Progenitor cell of endocrine pancreas (in vitro differentiated cells): ENCODE data around the gene ATE1. TPM values are rescaled to one million over a fixed set of nuclear protein-coding genes. Genes with fewer than 3 reads are reported as not detected.

Experiments
- DNase-seq: peaks from one replicate; pipeline ENCODE4 v3.0.0; 2021; ENCODE audit warnings: low spot score; ENCODE audit not compliant: unreplicated experiment
- H3K27ac Mint-ChIP-seq: 2 replicates; pipeline ENCODE4 v1.8.0; 2021; ENCODE audit warnings: mild to moderate bottlenecking, moderate library complexity, mixed read lengths
- H3K27me3 Mint-ChIP-seq: 2 replicates; pipeline ENCODE4 v1.8.0; 2021; ENCODE audit warnings: mixed read lengths
- H3K36me3 Mint-ChIP-seq: 2 replicates; pipeline ENCODE4 v1.8.0; 2022; ENCODE audit warnings: mixed read lengths; ENCODE audit not compliant: insufficient read depth
- H3K4me1 Mint-ChIP-seq: 2 replicates; pipeline ENCODE4 v1.8.0; 2021; ENCODE audit warnings: low read depth, mixed read lengths
- H3K4me3 Mint-ChIP-seq: 2 replicates; pipeline ENCODE4 v1.8.0; 2021; ENCODE audit warnings: low read depth, mild to moderate bottlenecking, moderate library complexity, mixed read lengths
- H3K9me3 Mint-ChIP-seq: 2 replicates; pipeline ENCODE4 v1.8.0; 2021; ENCODE audit warnings: low read depth, mixed read lengths
- total RNA-seq: library from RNA; stranded (reverse); gene quantifications from 2 replicates; pipeline ENCODE4 v1.2.1, GENCODE V29; 2021
- TF ChIP-seq, protein P1 (sequence below): fragments of 200-600 bp; sonication (generic); IDR thresholded peaks from one replicate; pipeline ENCODE4 v1.5.0; 2021; ENCODE audit warnings: antibody characterized with exemption, mild to moderate bottlenecking; ENCODE audit not compliant: unreplicated experiment

ATE1 gene
- total RNA-seq, 1 donor from 2014 or later = 41.0 TPM

DNA sequence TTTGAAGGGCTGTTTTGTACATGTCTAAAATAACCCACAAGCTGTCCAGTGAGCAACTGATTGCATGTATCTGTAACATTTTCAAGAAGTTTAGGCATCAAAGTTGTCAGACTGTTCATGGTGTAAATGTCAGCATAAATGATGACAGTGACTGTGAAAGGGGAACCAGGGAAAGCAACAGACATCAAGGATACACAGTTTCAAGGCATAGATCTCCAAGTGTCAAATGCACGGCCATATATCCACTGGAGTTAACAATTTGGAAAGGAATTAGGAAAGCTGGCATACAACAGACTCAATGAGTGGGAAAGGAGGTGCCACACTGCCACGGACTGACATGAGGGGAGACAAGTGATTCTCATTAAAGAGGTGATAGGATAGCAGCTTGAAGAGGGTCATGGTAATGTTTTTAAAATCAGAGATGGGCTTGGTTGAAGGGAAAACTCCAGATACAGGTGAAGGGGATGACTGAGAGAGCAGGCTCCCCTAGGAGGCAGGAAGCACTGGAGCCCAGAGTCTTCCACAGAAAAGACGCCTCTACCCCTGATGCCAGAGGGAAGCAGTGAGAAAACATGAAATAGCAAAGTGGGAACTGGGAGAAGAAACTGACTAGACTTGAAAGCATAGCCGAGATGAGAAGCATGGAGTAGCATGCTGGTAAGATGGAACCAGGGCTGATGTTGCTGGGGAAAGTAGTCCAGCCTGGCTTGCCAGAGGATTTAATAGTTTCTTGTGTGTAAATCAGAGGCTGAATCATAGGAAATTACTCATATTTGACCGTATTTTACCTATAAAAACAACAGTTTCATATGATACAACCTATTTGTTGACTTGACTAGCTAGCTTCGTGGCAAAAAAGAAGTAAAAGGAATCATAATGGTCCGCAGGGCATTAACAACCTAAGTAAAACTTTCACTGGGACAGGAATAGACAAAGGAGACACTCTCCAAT lies 28.6 kb upstream of the ATE1 start:
- DNase-seq = no peak
- no peaks in the 10 kb centered on the region for H3K27me3 Mint-ChIP-seq
- no peaks in the 10 kb centered on the region for H3K9me3 Mint-ChIP-seq
- H3K27ac Mint-ChIP-seq = no peak overlapping the region
- TF ChIP-seq, protein P1, sequence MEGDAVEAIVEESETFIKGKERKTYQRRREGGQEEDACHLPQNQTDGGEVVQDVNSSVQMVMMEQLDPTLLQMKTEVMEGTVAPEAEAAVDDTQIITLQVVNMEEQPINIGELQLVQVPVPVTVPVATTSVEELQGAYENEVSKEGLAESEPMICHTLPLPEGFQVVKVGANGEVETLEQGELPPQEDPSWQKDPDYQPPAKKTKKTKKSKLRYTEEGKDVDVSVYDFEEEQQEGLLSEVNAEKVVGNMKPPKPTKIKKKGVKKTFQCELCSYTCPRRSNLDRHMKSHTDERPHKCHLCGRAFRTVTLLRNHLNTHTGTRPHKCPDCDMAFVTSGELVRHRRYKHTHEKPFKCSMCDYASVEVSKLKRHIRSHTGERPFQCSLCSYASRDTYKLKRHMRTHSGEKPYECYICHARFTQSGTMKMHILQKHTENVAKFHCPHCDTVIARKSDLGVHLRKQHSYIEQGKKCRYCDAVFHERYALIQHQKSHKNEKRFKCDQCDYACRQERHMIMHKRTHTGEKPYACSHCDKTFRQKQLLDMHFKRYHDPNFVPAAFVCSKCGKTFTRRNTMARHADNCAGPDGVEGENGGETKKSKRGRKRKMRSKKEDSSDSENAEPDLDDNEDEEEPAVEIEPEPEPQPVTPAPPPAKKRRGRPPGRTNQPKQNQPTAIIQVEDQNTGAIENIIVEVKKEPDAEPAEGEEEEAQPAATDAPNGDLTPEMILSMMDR = no peak
- H3K36me3 Mint-ChIP-seq = peaks cover 21% of the 10 kb centered on the region
- H3K4me1 Mint-ChIP-seq = no peaks in the 10 kb centered on the region
- H3K4me3 Mint-ChIP-seq = no peak overlapping the region

DNA sequence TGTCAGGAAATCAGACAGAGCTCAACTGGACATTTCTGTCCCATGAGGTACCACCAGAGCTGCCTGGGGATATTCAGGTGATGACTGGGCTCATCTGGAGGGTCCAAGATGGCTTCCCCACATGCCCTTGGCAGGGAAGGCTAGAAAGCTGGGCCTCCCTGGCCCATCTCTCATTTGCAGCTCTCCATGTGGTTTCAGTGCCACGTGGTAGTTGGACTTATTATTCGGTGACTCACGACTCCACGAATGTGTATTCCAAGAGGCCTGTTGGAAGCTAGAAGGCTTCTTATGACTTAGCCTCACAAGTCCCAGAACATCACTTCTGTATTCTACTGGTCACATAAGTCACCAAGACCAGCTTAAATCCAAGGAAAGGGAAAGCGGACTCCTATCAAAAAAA lies 24.4 kb upstream of the ATE1 start:
- H3K36me3 Mint-ChIP-seq = peaks cover 15% of the 10 kb centered on the region
- no peak for DNase-seq
- H3K27me3 Mint-ChIP-seq = no peaks in the 10 kb centered on the region
- H3K27ac Mint-ChIP-seq = no peak overlapping the region
- H3K4me3 Mint-ChIP-seq = no peak overlapping the region
- peaks cover 15% of the 10 kb centered on the region for H3K4me1 Mint-ChIP-seq
- TF ChIP-seq, protein P1 = no peak
- no peaks in the 10 kb centered on the region for H3K9me3 Mint-ChIP-seq

DNA sequence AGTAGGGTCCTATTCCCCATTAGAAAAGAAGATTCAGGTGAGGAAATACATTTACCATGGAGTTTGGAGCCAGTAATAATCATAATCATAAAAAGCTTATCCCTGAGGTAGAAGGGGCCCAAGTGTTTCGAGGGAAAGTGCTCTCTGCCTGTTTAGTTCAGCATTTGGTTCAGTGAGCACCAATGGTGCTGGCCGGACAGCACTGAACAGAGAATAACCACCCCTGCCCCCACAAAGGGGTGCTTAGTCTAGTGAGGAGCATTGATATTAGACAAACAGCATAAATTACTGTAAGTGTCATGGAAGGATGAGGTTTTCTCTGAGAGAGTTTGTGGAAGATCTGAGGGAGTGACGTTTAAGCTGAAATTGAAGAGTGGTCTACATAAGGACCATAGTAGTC lies 21.6 kb upstream of the ATE1 start:
- no peaks in the 10 kb centered on the region for H3K9me3 Mint-ChIP-seq
- TF ChIP-seq, protein P1 = no peak
- H3K4me1 Mint-ChIP-seq = peaks cover 15% of the 10 kb centered on the region
- H3K27ac Mint-ChIP-seq = peak overlapping the region; percentile 50
- no peak for DNase-seq
- peaks cover 5% of the 10 kb centered on the region for H3K36me3 Mint-ChIP-seq
- H3K4me3 Mint-ChIP-seq = no peak overlapping the region
- no peaks in the 10 kb centered on the region for H3K27me3 Mint-ChIP-seq

DNA sequence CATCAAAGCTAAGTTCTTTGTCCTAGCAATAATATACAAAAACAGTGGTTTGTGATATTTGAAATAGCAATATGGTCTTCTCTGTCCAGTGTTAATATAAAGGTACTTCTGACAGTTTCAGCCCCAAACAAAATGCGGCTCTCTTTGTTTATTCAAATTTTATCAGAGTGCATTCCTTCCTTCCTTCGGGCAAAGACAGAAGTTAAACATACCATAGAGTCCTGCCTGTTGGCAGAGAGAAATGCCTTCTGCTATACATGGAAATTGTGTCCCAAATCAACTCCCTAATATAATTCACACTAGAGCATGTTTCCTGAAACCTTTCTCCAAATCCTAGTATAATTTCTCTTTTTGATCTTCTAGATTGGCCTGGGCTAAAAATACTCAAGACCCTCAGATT lies 21.2 kb upstream of the ATE1 start:
- DNase-seq = no peak
- TF ChIP-seq, protein P1 = no peak
- no peak overlapping the region for H3K27ac Mint-ChIP-seq
- H3K27me3 Mint-ChIP-seq = no peaks in the 10 kb centered on the region
- H3K9me3 Mint-ChIP-seq = no peaks in the 10 kb centered on the region
- H3K4me1 Mint-ChIP-seq = peaks cover 15% of the 10 kb centered on the region
- H3K36me3 Mint-ChIP-seq = peaks cover 5% of the 10 kb centered on the region
- no peak overlapping the region for H3K4me3 Mint-ChIP-seq

DNA sequence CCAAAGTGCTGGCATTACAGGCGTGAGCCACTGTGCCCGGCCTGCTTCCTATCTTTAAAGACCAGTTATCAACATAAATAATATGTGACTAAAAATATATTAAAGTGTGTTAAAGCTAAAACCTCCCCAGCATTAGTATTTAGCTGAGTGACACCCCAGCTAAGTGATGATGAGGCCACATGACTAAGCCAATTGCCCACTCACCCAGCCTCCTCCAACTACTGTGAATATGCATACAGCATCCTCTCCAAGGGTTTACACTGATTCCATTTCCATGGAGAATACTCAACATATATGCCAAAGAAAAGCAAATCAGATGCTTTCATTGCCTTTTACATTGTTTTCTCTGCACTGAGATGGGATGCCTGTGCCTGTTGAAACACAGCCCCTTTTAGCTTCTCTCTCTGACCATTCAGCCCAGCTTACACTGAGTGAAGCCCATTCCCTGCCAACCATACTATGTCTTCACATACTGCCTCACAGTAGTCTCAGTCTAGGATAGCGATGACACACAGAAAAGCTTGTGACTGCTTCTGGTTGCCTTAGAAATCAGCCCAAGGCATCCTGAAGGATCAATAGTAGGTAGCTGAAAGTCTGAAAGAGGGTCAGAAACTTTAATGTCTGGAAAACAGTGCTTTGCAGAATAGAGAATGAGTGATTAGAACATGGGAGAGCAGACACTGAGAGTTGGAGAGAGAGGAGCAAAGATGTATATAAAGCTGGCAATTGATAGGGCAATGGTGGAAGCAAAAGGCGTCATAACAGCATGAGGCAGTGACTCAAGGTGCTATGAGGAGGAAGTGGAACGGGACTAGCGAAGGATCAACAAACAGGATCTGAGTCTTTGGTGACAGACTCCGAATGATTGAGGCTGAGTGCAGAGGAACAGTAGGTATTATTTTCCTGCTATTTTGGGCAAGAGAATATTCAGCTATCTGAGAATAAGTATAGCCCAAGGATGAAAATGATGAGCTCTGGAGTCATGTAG lies 19.8 kb upstream of the ATE1 start:
- H3K4me1 Mint-ChIP-seq = peaks cover 16% of the 10 kb centered on the region
- no peaks in the 10 kb centered on the region for H3K27me3 Mint-ChIP-seq
- no peak overlapping the region for H3K27ac Mint-ChIP-seq

More for the DNA sequence above, 19.8 kb upstream of the ATE1 start:
- TF ChIP-seq, protein P1 = no peak
- no peak for DNase-seq
- no peaks in the 10 kb centered on the region for H3K9me3 Mint-ChIP-seq
- H3K4me3 Mint-ChIP-seq = no peak overlapping the region
- no peaks in the 10 kb centered on the region for H3K36me3 Mint-ChIP-seq
